Retinal pigment epithelial cell (primary cell): ENCODE results near the gene DUS1L.

Source experiments
- DNase-seq: peaks from one replicate; pipeline ENCODE4 v3.0.0-alpha.2; 2010; ENCODE audit warnings: low read depth
- H3K4me3 ChIP-seq: 2 replicates; pipeline ENCODE4 v1.5.1; 2011; ENCODE audit warnings: mild to moderate bottlenecking, low read length, control low read depth, moderate library complexity
- TF ChIP-seq, protein P1 (sequence below): conservative IDR thresholded peaks from 2 replicates; pipeline ENCODE4 v1.5.1; 2011; ENCODE audit warnings: low read depth, low read length, control low read depth, inconsistent platforms

DUS1L gene

DNA sequence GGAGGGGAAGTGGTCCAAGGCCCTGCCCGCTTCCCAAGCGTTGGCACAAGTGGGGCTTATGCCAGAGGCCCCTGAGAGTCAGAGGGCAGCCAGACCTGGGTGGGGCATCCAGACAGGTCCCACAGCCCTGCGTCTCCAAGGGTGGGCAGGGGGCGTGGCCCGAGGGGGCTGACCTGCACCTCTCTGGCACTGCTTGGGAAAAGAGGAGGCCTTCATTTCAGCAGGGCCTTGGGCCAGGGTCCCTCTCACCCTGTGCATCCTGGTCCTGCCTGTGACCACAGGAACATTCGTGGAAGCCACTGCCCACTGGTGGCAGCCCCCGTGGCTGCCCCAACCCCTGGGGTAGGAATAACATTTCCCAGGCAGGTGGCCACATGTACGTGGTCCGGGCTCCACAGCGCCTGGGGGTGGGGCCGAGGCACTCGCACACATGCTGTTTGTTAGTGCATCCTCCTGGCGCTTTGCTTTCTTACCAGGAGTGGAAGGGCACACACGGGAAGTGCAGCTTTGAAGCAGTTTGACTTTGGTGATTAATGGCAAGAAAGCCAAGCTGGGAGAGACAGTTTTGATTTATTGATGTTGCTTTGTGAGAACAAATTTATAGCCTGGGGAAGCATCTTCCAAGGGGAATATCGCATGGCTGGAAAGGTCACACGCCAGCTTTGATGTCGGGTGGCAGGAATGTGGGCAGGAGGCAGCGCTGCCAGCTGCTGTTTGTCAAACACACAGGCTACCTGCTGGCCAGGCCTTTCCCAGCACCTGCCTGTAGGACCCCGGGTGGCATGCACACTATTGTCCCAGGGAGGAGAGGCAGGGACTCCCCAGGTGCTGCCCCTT lies 47.2 kb downstream of the DUS1L start:
- TF ChIP-seq, protein P1, sequence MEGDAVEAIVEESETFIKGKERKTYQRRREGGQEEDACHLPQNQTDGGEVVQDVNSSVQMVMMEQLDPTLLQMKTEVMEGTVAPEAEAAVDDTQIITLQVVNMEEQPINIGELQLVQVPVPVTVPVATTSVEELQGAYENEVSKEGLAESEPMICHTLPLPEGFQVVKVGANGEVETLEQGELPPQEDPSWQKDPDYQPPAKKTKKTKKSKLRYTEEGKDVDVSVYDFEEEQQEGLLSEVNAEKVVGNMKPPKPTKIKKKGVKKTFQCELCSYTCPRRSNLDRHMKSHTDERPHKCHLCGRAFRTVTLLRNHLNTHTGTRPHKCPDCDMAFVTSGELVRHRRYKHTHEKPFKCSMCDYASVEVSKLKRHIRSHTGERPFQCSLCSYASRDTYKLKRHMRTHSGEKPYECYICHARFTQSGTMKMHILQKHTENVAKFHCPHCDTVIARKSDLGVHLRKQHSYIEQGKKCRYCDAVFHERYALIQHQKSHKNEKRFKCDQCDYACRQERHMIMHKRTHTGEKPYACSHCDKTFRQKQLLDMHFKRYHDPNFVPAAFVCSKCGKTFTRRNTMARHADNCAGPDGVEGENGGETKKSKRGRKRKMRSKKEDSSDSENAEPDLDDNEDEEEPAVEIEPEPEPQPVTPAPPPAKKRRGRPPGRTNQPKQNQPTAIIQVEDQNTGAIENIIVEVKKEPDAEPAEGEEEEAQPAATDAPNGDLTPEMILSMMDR = no peak
- no peak overlapping the region for H3K4me3 ChIP-seq
- DNase-seq = no peak

DNA sequence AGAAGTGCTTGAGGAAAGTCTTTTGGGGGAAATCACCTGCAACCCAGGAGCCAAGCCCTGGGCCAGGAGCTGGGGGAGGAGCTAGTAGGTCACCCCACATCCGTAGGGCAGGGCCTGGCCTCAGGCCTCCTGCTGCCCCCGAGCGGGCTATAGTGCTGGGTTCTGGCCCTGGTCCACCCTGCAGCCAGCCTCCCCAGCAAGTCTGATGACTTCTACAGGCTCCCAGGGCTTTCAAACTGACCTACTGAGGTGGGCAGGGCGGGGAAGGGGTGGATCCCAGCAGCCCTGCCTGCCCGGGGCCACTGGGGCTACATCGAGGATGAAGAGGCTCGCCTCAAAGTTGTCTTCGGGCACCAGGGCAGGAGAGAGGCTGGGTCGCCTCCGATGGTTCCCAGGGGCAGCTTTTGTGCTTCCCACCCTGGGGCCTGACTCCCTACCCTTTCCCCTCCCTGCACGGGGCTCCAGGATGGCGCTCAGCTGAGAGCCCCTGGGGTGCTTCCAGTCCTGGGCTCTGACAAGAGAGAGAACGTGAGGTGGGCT lies 47.9 kb downstream of the DUS1L start:
- TF ChIP-seq, protein P1 = no peak
- no peak overlapping the region for H3K4me3 ChIP-seq
- DNase-seq = no peak

DNA sequence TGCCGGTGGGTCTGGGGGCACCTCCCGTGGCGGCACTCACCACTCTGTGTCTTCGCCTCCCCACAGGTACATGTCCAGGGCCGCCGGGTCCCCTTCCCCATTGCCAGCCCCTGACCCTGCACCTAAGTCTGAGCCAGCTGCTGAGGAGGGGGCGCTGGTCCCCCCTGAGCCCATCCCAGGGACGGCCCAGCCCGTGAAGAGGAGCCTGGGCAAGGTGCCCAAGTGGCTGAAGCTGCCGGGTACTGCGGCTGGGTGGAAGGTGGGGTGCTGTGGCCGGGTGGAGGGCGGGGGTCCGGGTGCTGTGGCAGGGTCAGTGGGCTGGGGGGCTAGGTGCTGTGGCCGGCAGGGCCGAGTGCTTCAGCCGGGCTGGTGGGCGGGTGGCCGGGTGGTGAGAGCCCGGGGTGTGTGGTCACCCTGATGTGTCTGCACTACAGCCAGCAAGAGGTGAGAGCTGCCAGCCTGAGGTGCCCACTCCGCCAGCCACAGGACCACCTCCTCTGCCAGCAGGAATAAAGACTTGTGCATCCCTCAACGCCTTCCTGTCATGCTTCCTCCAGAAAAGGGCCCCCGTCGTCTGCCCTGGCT lies 48.6 kb downstream of the DUS1L start:
- TF ChIP-seq, protein P1 = no peak
- no peak for DNase-seq
- H3K4me3 ChIP-seq = no peak overlapping the region

DNA sequence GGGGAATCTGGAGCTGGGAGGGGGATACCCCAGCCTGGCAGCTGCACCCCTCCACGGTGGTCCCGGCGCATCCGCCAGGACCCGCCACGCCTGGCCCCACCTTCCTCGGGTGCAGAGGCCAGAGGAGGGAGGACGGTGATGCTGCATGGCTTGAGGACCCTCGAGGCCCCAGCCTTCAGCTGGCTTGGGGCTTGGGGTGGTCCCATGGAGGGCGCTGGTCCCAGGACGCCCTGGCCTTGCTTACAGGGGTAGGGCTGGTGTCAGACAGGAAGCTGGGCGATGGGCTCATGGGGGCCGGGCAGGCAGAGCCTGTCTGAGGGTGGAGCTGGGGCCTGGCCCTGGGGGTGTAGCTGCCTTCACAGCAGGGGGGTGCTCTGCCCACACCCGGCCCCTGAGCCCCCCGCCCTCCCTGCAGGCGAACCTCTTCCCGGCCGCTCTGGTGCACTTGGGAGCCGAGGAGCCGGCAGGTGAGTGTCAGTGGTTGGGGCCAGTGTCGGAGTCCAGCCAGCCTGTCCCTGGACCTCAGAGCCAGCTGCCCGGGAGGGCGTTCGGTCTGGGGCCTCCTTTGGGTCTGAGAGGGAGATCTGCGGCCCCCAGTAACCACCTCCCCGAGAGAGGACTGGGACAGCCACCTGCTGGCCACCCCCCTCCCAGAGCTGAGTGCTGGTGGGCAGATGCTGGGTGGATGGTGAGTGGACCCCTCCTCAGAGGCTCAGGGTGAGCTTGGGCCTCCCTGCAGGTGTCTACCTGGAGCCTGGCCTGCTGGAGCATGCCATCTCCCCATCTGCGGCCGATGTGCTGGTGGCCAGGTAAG lies 49.3 kb downstream of the DUS1L start:
- DNase-seq = no peak
- TF ChIP-seq, protein P1 = no peak
- H3K4me3 ChIP-seq = no peak overlapping the region

DNA sequence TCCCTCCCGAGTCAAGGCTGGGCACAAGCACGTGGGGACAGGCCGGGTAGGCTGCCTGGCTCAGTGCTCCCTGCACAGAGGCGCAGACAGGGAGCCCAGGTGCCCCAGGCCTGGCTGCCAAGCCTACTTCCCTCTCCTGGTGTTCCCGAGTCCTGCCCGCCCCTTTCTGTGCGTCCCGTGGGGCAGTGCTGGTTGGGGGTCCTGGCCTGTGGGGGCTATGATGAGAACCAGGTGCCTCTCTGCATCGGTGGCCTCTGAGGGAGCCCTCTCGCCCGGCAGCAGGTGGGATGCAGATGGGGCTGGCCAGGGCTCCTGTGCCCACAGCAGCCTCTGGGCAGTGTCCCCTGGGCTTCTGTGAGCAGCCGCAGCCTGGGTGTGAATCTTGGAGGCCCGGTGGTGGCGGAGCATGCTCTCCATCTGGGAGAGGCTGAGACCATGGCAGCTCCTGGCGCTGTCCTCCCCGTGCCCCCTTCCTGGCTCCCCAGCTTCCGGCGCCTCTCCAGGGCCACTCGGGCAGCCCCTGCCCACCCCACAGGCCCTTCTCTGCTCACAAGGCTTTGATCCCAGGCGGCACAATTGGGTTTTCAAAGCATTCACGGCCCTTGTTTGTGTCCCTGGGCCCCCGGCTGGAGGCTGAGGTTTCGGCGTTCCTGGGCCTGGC lies 50.2 kb downstream of the DUS1L start:
- TF ChIP-seq, protein P1 = no peak
- no peak overlapping the region for H3K4me3 ChIP-seq
- no peak for DNase-seq

DNA sequence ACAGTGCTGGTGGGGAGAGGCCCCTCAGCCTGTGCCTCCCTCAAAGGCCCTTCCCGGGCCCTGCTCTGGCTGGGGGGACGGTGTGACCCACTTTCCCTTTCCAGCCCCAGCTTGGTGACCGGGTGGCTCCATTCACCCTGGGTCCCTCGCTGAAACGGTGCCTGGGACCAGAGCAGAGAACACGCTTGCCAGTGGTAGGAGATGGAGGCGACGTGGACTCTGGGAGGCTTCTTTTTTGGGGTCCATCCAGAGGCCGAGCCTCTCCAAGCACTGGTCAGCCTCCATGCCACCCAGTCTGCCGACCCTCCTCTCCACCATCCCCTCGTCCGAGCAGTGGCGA lies 50.7 kb downstream of the DUS1L start:
- DNase-seq = no peak
- TF ChIP-seq, protein P1 = no peak
- H3K4me3 ChIP-seq = no peak overlapping the region
